Ishikawa (cell line): ENCODE results near the gene PRKAR2B.

Experiments
- CEBPB ChIP-seq: IDR thresholded peaks from 2 replicates; pipeline ENCODE4 v1.6.1; 2012
- CREB1 ChIP-seq: IDR thresholded peaks from 2 replicates; pipeline ENCODE4 v1.6.1; 2012; ENCODE audit warnings: low read depth
- EGR1 ChIP-seq: IDR thresholded peaks from 2 replicates; pipeline ENCODE4 v1.6.1; 2012
- EP300 ChIP-seq: IDR thresholded peaks from 2 replicates; pipeline ENCODE4 v1.6.1; 2012; ENCODE audit warnings: borderline replicate concordance
- FOXM1 ChIP-seq: IDR thresholded peaks from 2 replicates; pipeline ENCODE4 v1.6.1; 2012; ENCODE audit warnings: low read depth, borderline replicate concordance
- NFIC ChIP-seq: IDR thresholded peaks from 2 replicates; pipeline ENCODE4 v1.6.1; 2012
- RAD21 ChIP-seq: IDR thresholded peaks from 2 replicates; pipeline ENCODE4 v1.6.1; 2012; ENCODE audit warnings: low read depth
- REST ChIP-seq: IDR thresholded peaks from 2 replicates; pipeline ENCODE4 v1.6.1; 2012; ENCODE audit warnings: low read depth, mild to moderate bottlenecking
- TAF1 ChIP-seq: IDR thresholded peaks from 2 replicates; pipeline ENCODE4 v1.6.1; 2012; ENCODE audit warnings: low read depth, mild to moderate bottlenecking
- TCF12 ChIP-seq: IDR thresholded peaks from 2 replicates; pipeline ENCODE4 v1.6.1; 2012; ENCODE audit warnings: low read depth
- TEAD4 ChIP-seq: IDR thresholded peaks from 2 replicates; pipeline ENCODE4 v1.6.1; 2012
- YY1 ChIP-seq: IDR thresholded peaks from 2 replicates; pipeline ENCODE4 v1.6.1; 2012; ENCODE audit warnings: low read depth
- ZBTB7A ChIP-seq: IDR thresholded peaks from 2 replicates; pipeline ENCODE4 v1.6.1; 2012; ENCODE audit warnings: low read depth
- TF ChIP-seq, protein P1 (sequence below): IDR thresholded peaks from 2 replicates; pipeline ENCODE4 v1.6.1; 2012
- TF ChIP-seq, protein P2 (sequence below): IDR thresholded peaks from 2 replicates; pipeline ENCODE4 v1.6.1; 2012

PRKAR2B gene

DNA sequence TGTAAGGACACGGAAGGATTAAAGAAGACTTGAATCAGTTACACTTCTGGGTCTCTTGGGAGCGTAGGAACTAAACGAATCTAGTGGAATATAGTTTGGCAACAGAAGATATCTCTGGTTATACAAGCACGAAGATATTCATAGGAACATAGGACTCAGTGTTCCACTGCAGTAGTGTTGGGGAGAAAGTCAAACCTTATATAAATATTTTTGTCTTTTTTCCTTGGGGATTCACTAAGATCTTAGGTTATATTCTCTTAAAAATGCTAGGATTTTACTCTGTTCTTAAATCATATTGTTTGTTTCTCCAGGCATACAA is 21.4 kb downstream of the PRKAR2B start:
- TF ChIP-seq ZBTB7A: no peak
- TF ChIP-seq CEBPB: no peak
- TF ChIP-seq, protein P1, sequence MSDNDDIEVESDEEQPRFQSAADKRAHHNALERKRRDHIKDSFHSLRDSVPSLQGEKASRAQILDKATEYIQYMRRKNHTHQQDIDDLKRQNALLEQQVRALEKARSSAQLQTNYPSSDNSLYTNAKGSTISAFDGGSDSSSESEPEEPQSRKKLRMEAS: no peak
- no peak for TF ChIP-seq TAF1
- TF ChIP-seq YY1: no peak
- no peak for TF ChIP-seq FOXM1

DNA sequence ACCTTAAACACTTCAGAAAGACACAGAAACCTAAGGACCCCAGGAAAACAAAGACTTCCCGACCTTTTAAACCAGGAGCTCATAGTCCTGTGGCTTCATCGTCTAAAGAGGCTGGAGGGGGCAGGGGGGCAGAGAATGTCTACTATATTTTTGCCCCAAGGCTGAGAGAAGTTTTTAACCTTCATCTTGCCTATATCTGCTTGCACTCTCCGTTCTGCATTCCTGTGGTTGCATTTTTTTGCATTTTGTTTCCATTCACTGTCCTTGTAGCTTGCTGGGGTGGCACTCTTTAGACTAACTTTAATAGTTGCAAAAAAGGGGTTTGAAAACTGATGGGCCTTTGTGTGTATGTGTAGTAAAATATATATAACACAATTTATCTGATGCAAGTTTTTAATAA is 23.7 kb downstream of the PRKAR2B start:
- TF ChIP-seq TAF1 (no peak), RAD21 (no peak), EGR1 (no peak), TEAD4 (no peak), EP300 (no peak), CEBPB (no peak), YY1 (no peak), CREB1 (no peak), ZBTB7A (no peak)
- TF ChIP-seq, protein P1: no peak

- TF ChIP-seq FOXM1: no peak
- no peak for TF ChIP-seq CEBPB
- no peak for TF ChIP-seq TAF1
- no peak for TF ChIP-seq TCF12
- no peak for TF ChIP-seq REST
- TF ChIP-seq CREB1: no peak
- TF ChIP-seq TEAD4: no peak
- TF ChIP-seq YY1: no peak
- TF ChIP-seq NFIC: no peak
- no peak for TF ChIP-seq EGR1
- no peak for TF ChIP-seq EP300
- TF ChIP-seq, protein P1: no peak
- no peak for TF ChIP-seq ZBTB7A
- TF ChIP-seq RAD21: no peak
- TF ChIP-seq, protein P2, sequence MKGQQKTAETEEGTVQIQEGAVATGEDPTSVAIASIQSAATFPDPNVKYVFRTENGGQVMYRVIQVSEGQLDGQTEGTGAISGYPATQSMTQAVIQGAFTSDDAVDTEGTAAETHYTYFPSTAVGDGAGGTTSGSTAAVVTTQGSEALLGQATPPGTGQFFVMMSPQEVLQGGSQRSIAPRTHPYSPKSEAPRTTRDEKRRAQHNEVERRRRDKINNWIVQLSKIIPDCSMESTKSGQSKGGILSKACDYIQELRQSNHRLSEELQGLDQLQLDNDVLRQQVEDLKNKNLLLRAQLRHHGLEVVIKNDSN: no peak
These were observed 25.0 kb downstream of the PRKAR2B start for GRCh38 chr7:107069457-107069856.

DNA sequence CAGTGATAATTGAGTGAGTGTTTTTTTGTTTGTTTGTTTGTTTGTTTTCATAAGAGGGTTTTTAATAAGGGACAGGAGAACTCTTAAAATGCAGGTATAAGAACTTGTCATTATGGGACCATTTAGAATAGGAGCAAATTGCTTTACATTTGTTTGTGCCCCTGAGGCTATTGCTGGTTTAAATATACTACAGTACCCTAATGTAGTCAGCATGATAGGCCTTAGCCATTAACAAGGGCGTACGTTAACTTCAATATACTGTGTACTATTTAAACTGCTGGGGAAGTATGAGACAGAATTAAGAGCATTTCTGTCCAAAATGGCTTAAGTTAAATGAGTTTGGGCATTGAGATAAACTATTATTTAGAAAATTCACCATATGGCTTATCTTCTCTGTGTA is 26.2 kb downstream of the PRKAR2B start:
- no peak for TF ChIP-seq TCF12
- TF ChIP-seq, protein P1: no peak
- TF ChIP-seq FOXM1: no peak
- no peak for TF ChIP-seq CREB1
- TF ChIP-seq TEAD4: no peak
- no peak for TF ChIP-seq RAD21
- TF ChIP-seq TAF1: no peak
- TF ChIP-seq, protein P2: no peak
- TF ChIP-seq EGR1: no peak
- TF ChIP-seq EP300: no peak
- TF ChIP-seq NFIC: no peak
- no peak for TF ChIP-seq YY1
- no peak for TF ChIP-seq REST
- TF ChIP-seq ZBTB7A: no peak
- no peak for TF ChIP-seq CEBPB

DNA sequence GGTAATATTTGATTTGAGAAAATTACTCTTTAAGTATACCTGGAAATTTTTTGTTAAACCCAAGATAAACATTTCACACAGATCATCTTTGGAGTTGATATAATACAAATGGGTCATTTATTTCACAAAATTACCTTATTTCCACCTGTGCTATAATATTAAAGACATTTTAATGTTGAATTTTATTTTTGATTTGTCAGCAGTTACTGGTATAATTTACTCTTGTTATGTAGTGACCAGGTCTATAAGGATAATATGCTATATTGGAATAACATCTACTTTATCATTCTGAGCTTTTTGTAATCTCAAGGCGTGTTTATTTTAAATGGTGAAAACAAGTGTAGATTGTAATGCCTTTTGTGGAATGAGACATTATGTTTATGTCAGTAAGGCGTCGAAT is 26.6 kb downstream of the PRKAR2B start:
- TF ChIP-seq CEBPB: no peak
- no peak for TF ChIP-seq TCF12
- TF ChIP-seq RAD21: no peak
- TF ChIP-seq ZBTB7A: no peak
- no peak for TF ChIP-seq FOXM1
- no peak for TF ChIP-seq EGR1
- no peak for TF ChIP-seq REST
- TF ChIP-seq TEAD4: no peak
- TF ChIP-seq, protein P1: no peak
- no peak for TF ChIP-seq YY1
- TF ChIP-seq EP300: no peak
- no peak for TF ChIP-seq TAF1
- TF ChIP-seq CREB1: no peak
- TF ChIP-seq, protein P2: no peak
- no peak for TF ChIP-seq NFIC
